Measurements from ENCODE around the gene CLNK. TPM values are rescaled to one million over a fixed set of nuclear protein-coding genes. Genes with fewer than 3 reads are reported as not detected.

Gene CLNK
- total and polyA plus RNA-seq, 2 experiments from 2014 or later = not detected

DNA sequence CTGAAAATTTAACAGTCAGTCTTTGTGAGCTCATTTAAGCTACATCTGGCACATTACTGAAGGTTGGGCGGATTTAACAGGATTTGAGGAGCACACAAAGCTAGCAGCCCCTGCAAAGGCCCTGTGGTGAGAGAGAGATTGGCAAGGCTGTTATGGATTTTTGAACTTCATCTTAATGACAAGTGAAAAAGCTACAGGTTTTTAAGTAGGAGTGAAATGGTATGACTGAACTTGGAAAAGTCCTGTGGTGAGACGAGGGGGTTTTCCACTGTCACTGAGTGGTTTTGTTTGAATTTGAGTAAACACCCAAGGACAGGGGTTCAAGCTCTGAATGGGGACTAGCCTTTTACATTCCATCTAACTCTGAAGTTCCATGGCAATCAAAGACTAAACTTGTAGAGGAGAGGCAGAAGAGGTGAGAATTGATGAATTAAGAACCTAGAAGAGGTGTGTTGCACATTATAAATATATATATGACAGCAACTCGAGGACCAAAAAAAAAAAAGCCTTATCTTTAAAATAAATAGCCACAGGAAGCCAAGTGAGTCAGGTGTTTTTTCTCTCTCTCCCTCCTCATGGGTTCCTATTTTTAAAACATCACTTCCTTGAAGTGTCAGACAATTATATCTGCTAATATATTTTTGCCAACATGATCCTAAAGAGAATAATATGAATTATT lies 47.8 kb upstream of the CLNK start:
- H3K9me2 ChIP-seq (replicated peaks; ENCODE audit: insufficient read depth) = no peaks in the 10 kb centered on the region
- no peaks in the 10 kb centered on the region for H3K36me3 ChIP-seq (replicated peaks; ENCODE audit: insufficient read depth, low read depth)
- H4K20me1 ChIP-seq (ENCODE audit: insufficient read depth, poor library complexity, severe bottlenecking) = no peaks in the 10 kb centered on the region
- no peaks in the 10 kb centered on the region for H3K9me3 ChIP-seq (ENCODE audit: low read depth)
- no peak for DNase-seq (ENCODE audit: low spot score)
- no peak overlapping the region for H3K27ac ChIP-seq
- no peak overlapping the region for H2AFZ ChIP-seq
- TF ChIP-seq EZH2 (IDR thresholded peaks at IDR 0.05; ENCODE audit: borderline replicate concordance) (no peak), CTCF (IDR thresholded peaks at IDR 0.05; ENCODE audit: poor library complexity) (no peak), EZH2phosphoT487 (IDR thresholded peaks at IDR 0.05; ENCODE audit: low read depth, severe bottlenecking, unreplicated experiment) (no peak)
- no peak overlapping the region for H3K4me3 ChIP-seq
- no peaks in the 10 kb centered on the region for H3K4me1 ChIP-seq (ENCODE audit: insufficient read depth)
- no peak overlapping the region for H3K4me2 ChIP-seq
- no peaks in the 10 kb centered on the region for H3K27me3 ChIP-seq
- no peaks in the 10 kb centered on the region for H3K79me2 ChIP-seq
- WGBS (ENCODE audit: low lambda C conversion rate, missing lambda C conversion rate) = 61% methylated on average over 3 of the region's 3 CpGs

DNA sequence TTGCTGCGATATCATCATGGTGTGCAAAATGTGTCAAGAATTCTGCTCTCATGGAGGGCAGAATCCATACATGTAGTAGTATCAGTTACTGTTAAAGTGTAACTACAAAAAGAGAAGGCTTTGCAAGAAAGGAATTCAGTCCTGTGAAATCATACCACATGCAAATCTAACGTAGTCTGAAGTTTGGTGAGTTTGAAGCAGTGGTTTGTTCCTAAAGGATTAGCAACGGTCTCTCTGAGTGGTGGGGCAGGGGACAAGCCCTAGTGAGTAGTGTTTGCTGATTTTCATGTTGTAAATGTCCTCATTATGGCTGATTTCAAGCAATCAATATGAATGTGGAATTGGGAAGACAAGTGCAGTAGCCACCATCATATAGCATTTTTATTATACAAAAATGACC lies 47.1 kb upstream of the CLNK start:
- Histone ChIP-seq H3K27me3 (no peaks in the 10 kb centered on the region), H3K4me3 (no peak overlapping the region), H3K4me2 (no peak overlapping the region), H3K36me3 (replicated peaks; ENCODE audit: insufficient read depth, low read depth) (no peaks in the 10 kb centered on the region), H2AFZ (no peak overlapping the region), H3K27ac (no peak overlapping the region), H4K20me1 (ENCODE audit: insufficient read depth, poor library complexity, severe bottlenecking) (no peaks in the 10 kb centered on the region), H3K4me1 (ENCODE audit: insufficient read depth) (no peaks in the 10 kb centered on the region), H3K9me2 (replicated peaks; ENCODE audit: insufficient read depth) (no peaks in the 10 kb centered on the region), H3K79me2 (no peaks in the 10 kb centered on the region), H3K9me3 (ENCODE audit: low read depth) (no peaks in the 10 kb centered on the region)
- no peak for TF ChIP-seq EZH2 (IDR thresholded peaks at IDR 0.05; ENCODE audit: borderline replicate concordance)
- TF ChIP-seq EZH2phosphoT487 (IDR thresholded peaks at IDR 0.05; ENCODE audit: low read depth, severe bottlenecking, unreplicated experiment) = no peak
- no peak for TF ChIP-seq CTCF (IDR thresholded peaks at IDR 0.05; ENCODE audit: poor library complexity)
- DNase-seq (ENCODE audit: low spot score) = no peak
- WGBS (ENCODE audit: low lambda C conversion rate, missing lambda C conversion rate) = 67% methylated on average over 3 of the region's 3 CpGs

- no peaks in the 10 kb centered on the region for H3K36me3 ChIP-seq (replicated peaks; ENCODE audit: insufficient read depth, low read depth)
- H3K9me3 ChIP-seq (ENCODE audit: low read depth) = no peaks in the 10 kb centered on the region
- TF ChIP-seq EZH2phosphoT487 (IDR thresholded peaks at IDR 0.05; ENCODE audit: low read depth, severe bottlenecking, unreplicated experiment) (no peak), CTCF (IDR thresholded peaks at IDR 0.05; ENCODE audit: poor library complexity) (no peak), EZH2 (IDR thresholded peaks at IDR 0.05; ENCODE audit: borderline replicate concordance) (no peak)
- 91% methylated on average over 4 of the region's 4 CpGs for WGBS (ENCODE audit: low lambda C conversion rate, missing lambda C conversion rate)
- H3K9me2 ChIP-seq (replicated peaks; ENCODE audit: insufficient read depth) = no peaks in the 10 kb centered on the region
- no peak overlapping the region for H3K4me2 ChIP-seq
- no peak overlapping the region for H3K27ac ChIP-seq
- no peak overlapping the region for H2AFZ ChIP-seq
- H3K27me3 ChIP-seq = no peaks in the 10 kb centered on the region
- H3K4me1 ChIP-seq (ENCODE audit: insufficient read depth) = no peaks in the 10 kb centered on the region
- H3K79me2 ChIP-seq = no peaks in the 10 kb centered on the region
- H3K4me3 ChIP-seq = no peak overlapping the region
- DNase-seq (ENCODE audit: low spot score) = no peak
- no peaks in the 10 kb centered on the region for H4K20me1 ChIP-seq (ENCODE audit: insufficient read depth, poor library complexity, severe bottlenecking)
Observed at GRCh38 chr4:10731162-10731561, 46.6 kb upstream of the CLNK start.
